GM12865 (cell line): ENCODE measurements around the gene HEPACAM.

Experiments used
- DNase-seq: peaks from one replicate; pipeline ENCODE4 v3.0.0; 2010; ENCODE audit warnings: low read depth
- H3K4me3 ChIP-seq: 2 replicates; pipeline ENCODE4 v1.5.1; 2011; ENCODE audit warnings: mild to moderate bottlenecking, low read depth, low read length, control low read depth
- CTCF ChIP-seq: IDR thresholded peaks from 2 replicates; pipeline ENCODE4 v1.5.1; 2011; ENCODE audit warnings: low read length, control low read depth, low read depth, inconsistent platforms; ENCODE audit not compliant: insufficient read depth; ENCODE audit errors: missing control alignments

The HEPACAM gene

GRCh38 chr11:124935548-124936514, at the start of gene HEPACAM:
HEPACAM (minus strand) TSS chr11:124936047; CDS start chr11:124936006, 41 bp downstream.
- no peak for DNase-seq
- no peak for TF ChIP-seq CTCF
- H3K4me3 ChIP-seq: no peak within 1 kb of the TSS

GRCh38 chr11:124984512-124984854, 48.6 kb upstream of the HEPACAM start:
- H3K4me3 ChIP-seq: no peak overlapping the region
- DNase-seq: no peak
- TF ChIP-seq CTCF: no peak

GRCh38 chr11:124983674-124984511, 48.0 kb upstream of the HEPACAM start:
- H3K4me3 ChIP-seq: no peak overlapping the region
- DNase-seq: no peak
- TF ChIP-seq CTCF: no peak

- no peak overlapping the region for H3K4me3 ChIP-seq
- no peak for TF ChIP-seq CTCF
- no peak for DNase-seq
Measured at GRCh38 chr11:124982043-124982442, 46.2 kb upstream of the HEPACAM start.

GRCh38 chr11:124978316-124978715, 42.5 kb upstream of the HEPACAM start:
- H3K4me3 ChIP-seq: no peak overlapping the region
- no peak for TF ChIP-seq CTCF

GRCh38 chr11:124977006-124977405, 41.2 kb upstream of the HEPACAM start:
- no peak overlapping the region for H3K4me3 ChIP-seq
- DNase-seq: no peak
- no peak for TF ChIP-seq CTCF

More at GRCh38 chr11:124978316-124978715, 42.5 kb upstream of the HEPACAM start:
- DNase-seq: no peak
